Left kidney (tissue), 2 donors: ENCODE results near the gene TFG. TPM values are rescaled to one million over a fixed set of nuclear protein-coding genes. Genes with fewer than 3 reads are reported as not detected.

ENCODE experiments used
- DNase-seq: peaks from one replicate; pipeline ENCODE4 v3.0.0-alpha.2; 2013
- polyA plus RNA-seq: library from polyadenylated mRNA; unstranded; fragments of 120-200 nt; gene quantifications from one replicate; pipeline ENCODE4 v1.2.1, GENCODE V29; 2013; ENCODE audit not compliant: insufficient read length

Gene TFG
- polyA plus RNA-seq, 1 donor, result 151 TPM

GRCh38 chr3:100702082-100702979 is 7.0 kb upstream of the TFG start:
- no peak for DNase-seq

- no peak for DNase-seq
These were observed 6.3 kb upstream of the TFG start for GRCh38 chr3:100702980-100703345.

- no peak for DNase-seq
These were observed 5.4 kb upstream of the TFG start for GRCh38 chr3:100703865-100704264.

GRCh38 chr3:100706365-100706764 is 2.9 kb upstream of the TFG start:
- DNase-seq, result no peak

- no peak for DNase-seq
These were observed 678 bp upstream of the TFG start for GRCh38 chr3:100708644-100708988.

- DNase-seq, result peak; percentile 53
These were observed 557 bp downstream of the TFG start for GRCh38 chr3:100709842-100710260.

- peak; percentile 19 for DNase-seq
These were observed 1.1 kb downstream of the TFG start for GRCh38 chr3:100710261-100710968.

GRCh38 chr3:100715176-100715575 is 5.9 kb downstream of the TFG start:
- no peak for DNase-seq

- DNase-seq, result no peak
These were observed 7.8 kb downstream of the TFG start for GRCh38 chr3:100717063-100717462.

- no peak for DNase-seq
These were observed 8.6 kb downstream of the TFG start for GRCh38 chr3:100717637-100718487.

GRCh38 chr3:100719136-100719535 is 9.8 kb downstream of the TFG start:
- no peak for DNase-seq

GRCh38 chr3:100720426-100720825 is 11.1 kb downstream of the TFG start:
- DNase-seq, result no peak

GRCh38 chr3:100725935-100726513 is 16.7 kb downstream of the TFG start:
- DNase-seq, result no peak

GRCh38 chr3:100726706-100727105 is 17.4 kb downstream of the TFG start:
- DNase-seq, result no peak

- no peak for DNase-seq
These were observed 21.2 kb downstream of the TFG start for GRCh38 chr3:100730524-100730923.

- DNase-seq, result no peak
These were observed 23.1 kb downstream of the TFG start for GRCh38 chr3:100732435-100732834.

- no peak for DNase-seq
These were observed 28.0 kb downstream of the TFG start for GRCh38 chr3:100737334-100737733.

- no peak for DNase-seq
These were observed 30.9 kb downstream of the TFG start for GRCh38 chr3:100740207-100740606.

- no peak for DNase-seq
These were observed 34.2 kb downstream of the TFG start for GRCh38 chr3:100743535-100743934.

- no peak for DNase-seq
These were observed 35.4 kb downstream of the TFG start for GRCh38 chr3:100744671-100745070.

- no peak for DNase-seq
These were observed 36.3 kb downstream of the TFG start for GRCh38 chr3:100745617-100746016.

GRCh38 chr3:100746092-100746491 is 36.8 kb downstream of the TFG start:
- no peak for DNase-seq
